MCF 10A (cell line): Measurements from ENCODE around the gene PTPRE. TPM values are rescaled to one million over a fixed set of nuclear protein-coding genes. Genes with fewer than 3 reads are reported as not detected.
"Not testable (repeated sequence)": the region's sequence is repeated elsewhere in the genome, so short reads cannot be mapped to it uniquely, and the experiment has no call there.

Experiments used
- BruUV-seq: library from RNA; stranded (reverse); fragments of 400-500 nt; replicated peaks from 2 replicates; lab custom pipeline; 2021; lab: Mats Ljungman, UMichigan
- CTCF ChIA-PET: fragments of 300-600 bp; sonication (Branson Sonifier 250); formaldehyde crosslinking; extraction: SDS; loops from one replicate; lab custom pipeline; 2021; ENCODE audit warnings: antibody characterized with exemption, inconsistent platforms; lab: Yijun Ruan, JAX
- POLR2A ChIA-PET: fragments of 300-600, 350-650 bp; sonication (Branson Sonifier 250); formaldehyde crosslinking; extraction: SDS; loops from one replicate; lab custom pipeline; 2020; ENCODE audit warnings: antibody characterized with exemption, inconsistent platforms; lab: Yijun Ruan, JAX
- DNase-seq: peaks from one replicate; pipeline ENCODE4 v3.0.0-alpha.2; 2018; ENCODE audit not compliant: unreplicated experiment
- H3K27ac Mint-ChIP-seq: one replicate; pipeline ENCODE4 v1.8.0; 2022; ENCODE audit warnings: mild to moderate bottlenecking, low read depth, mixed read lengths; ENCODE audit not compliant: unreplicated experiment
- H3K27me3 Mint-ChIP-seq: one replicate; pipeline ENCODE4 v1.8.0; 2022; ENCODE audit warnings: mixed read lengths; ENCODE audit not compliant: insufficient read depth, unreplicated experiment
- H3K36me3 Mint-ChIP-seq: one replicate; pipeline ENCODE4 v1.8.0; 2022; ENCODE audit warnings: mild to moderate bottlenecking, moderate library complexity, mixed read lengths; ENCODE audit not compliant: insufficient read depth, unreplicated experiment
- H3K4me1 Mint-ChIP-seq: one replicate; pipeline ENCODE4 v1.8.0; 2022; ENCODE audit warnings: mixed read lengths; ENCODE audit not compliant: insufficient read depth, unreplicated experiment
- H3K4me3 Mint-ChIP-seq: one replicate; pipeline ENCODE4 v1.8.0; 2022; ENCODE audit warnings: mild to moderate bottlenecking, moderate library complexity, mixed read lengths; ENCODE audit not compliant: unreplicated experiment
- H3K9me3 Mint-ChIP-seq: one replicate; pipeline ENCODE4 v1.8.0; 2022; ENCODE audit warnings: mixed read lengths; ENCODE audit not compliant: unreplicated experiment
- intact Hi-C: fragments of 100-400 bp; cut with micrococcal nuclease; formaldehyde crosslinking; loops from 2 replicates; pipeline ENCODE4 v1.14.1; 2022
- total RNA-seq: library from RNA; stranded (reverse); gene quantifications from 2 replicates; pipeline ENCODE4 v1.2.3, GENCODE V29; 2022
- TF ChIP-seq, protein P1 (sequence below): fragments of 200-600 bp; IDR thresholded peaks from one replicate; pipeline ENCODE4 v1.8.0; 2022; ENCODE audit warnings: antibody characterized with exemption, mild to moderate bottlenecking; ENCODE audit not compliant: unreplicated experiment

Gene PTPRE
- total RNA-seq, 1 experiment from 2014 or later, result 34.6 TPM

DNA sequence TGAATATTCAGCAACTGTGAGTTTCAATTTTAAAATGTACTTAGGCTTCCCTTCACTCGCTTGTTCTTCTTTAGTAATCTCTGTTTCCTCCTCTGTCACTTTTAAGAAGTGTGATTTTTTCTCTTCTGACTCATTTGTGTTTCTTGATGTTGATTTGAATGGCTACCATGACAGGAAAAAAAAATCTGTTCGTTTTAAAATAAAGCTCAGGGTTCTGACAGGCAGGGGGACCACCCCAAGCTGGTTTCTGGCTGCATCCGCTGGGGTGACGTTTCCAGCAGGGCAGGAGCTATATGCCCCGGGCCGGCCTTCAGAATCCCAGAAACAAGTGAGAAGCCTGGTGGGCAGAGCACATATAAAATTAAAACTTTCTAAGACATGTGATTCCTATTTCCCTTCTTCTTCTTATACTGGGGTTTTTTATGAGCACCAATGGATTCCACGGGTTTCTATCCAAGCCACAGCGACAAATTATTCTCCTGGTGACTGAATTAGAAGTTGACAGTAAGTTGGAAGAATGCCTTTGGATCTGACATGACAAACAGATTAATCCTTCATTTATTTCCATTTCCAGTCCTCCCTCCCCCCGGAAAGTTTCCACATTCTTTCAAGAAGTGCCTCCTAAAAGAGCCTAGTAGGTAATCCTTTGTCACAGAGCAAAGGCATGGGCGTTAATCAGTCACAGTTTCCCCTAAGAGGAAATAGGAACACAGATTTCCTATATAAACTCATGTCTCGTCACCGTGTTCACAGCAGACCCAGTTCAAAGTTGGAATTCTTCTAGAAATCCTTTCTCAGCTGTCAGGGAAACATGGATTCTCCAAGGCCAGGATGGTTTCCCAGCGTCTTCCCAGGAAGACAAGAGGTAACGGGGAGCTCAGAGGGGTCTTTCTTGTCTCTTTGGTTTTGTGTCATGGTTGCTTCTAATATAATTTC lies 79.9 kb downstream of the PTPRE start:
- Mint-ChIP-seq H3K27me3 (no peaks in the 10 kb centered on the region), H3K9me3 (no peaks in the 10 kb centered on the region)
- no TSS peak for BruUV-seq

DNA sequence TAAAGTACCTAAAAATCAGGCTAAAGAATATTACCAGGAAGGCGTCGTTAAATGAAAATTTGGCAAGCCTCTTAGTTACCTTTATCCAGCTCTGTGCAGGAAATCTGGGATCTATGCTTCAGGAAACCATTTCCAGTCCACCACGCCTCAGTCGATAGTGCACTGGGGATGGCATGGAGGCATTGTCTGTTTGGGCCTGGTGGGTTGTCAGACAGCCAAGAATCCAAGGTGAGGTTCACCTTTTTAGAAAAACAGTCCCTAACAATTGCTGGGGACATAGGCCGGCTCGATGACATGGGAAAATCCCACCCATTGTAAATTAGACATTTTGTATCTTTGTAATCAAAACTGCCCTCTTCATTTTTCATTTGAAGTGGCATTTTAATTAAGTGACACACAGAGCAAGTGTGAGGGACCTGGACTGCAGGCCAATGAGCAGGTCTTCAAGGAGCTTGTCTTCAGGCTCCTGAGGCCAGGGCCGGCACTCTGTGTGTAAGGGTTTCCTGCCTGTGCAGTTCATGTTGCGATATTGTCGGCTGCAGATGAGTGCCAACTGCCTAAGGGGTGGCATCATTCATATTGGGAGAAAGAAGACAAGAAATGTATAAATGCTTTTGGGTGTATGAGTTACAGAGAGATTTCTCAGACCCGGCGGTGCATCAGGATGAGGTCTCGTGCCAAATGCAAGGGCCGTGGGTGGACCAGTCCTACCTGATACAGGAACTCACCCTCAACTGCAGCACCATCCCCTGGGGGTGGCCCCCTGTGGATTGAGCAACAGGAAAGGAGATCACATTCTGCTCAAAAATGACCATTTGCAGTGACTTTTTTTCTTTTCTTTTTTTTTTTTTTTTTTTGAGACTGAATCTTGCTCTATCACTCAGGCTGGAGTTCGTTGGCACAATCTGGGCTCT lies 80.8 kb downstream of the PTPRE start:
- no peaks in the 10 kb centered on the region for H3K27me3 Mint-ChIP-seq
- ChIA-PET CTCF (interaction anchor here (1.2 to 2.4 kb wide), 3 partner anchors 23 to 81 kb away, joined by 4 to 12 read pairs (median 4); partner anchors contain the start of gene PTPRE), POLR2A (no interaction called here)
- H3K4me3 Mint-ChIP-seq, result no peak overlapping the region
- intact Hi-C loops, result no loop called here
- DNase-seq, result peak; percentile 17
- no peaks in the 10 kb centered on the region for H3K9me3 Mint-ChIP-seq
- TF ChIP-seq, protein P1, sequence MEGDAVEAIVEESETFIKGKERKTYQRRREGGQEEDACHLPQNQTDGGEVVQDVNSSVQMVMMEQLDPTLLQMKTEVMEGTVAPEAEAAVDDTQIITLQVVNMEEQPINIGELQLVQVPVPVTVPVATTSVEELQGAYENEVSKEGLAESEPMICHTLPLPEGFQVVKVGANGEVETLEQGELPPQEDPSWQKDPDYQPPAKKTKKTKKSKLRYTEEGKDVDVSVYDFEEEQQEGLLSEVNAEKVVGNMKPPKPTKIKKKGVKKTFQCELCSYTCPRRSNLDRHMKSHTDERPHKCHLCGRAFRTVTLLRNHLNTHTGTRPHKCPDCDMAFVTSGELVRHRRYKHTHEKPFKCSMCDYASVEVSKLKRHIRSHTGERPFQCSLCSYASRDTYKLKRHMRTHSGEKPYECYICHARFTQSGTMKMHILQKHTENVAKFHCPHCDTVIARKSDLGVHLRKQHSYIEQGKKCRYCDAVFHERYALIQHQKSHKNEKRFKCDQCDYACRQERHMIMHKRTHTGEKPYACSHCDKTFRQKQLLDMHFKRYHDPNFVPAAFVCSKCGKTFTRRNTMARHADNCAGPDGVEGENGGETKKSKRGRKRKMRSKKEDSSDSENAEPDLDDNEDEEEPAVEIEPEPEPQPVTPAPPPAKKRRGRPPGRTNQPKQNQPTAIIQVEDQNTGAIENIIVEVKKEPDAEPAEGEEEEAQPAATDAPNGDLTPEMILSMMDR, result no peak
- no TSS peak for BruUV-seq
- no peaks in the 10 kb centered on the region for H3K36me3 Mint-ChIP-seq
- H3K4me1 Mint-ChIP-seq, result peaks cover 29% of the 10 kb centered on the region
- H3K27ac Mint-ChIP-seq, result no peak overlapping the region

More for the DNA sequence above, 79.9 kb downstream of the PTPRE start:
- Mint-ChIP-seq H3K4me1 (peaks cover 27% of the 10 kb centered on the region), H3K27ac (no peak overlapping the region), H3K4me3 (no peak overlapping the region), H3K36me3 (no peaks in the 10 kb centered on the region)
- TF ChIP-seq, protein P1, result no peak
- CTCF ChIA-PET, result interaction anchor here (0.6 to 2.4 kb wide), 3 partner anchors 24 to 80 kb away, joined by 3 to 12 read pairs (median 4); no protein-coding TSS in a partner anchor
- POLR2A ChIA-PET, result no interaction called here
- DNase-seq, result no peak
- intact Hi-C loops, result no loop called here

GRCh38 chr10:127989481-127990012 lies 82.6 kb downstream of the PTPRE start:
- Mint-ChIP-seq H3K4me3 (no peak overlapping the region), H3K27ac (no peak overlapping the region), H3K36me3 (no peaks in the 10 kb centered on the region), H3K9me3 (no peaks in the 10 kb centered on the region), H3K4me1 (peaks cover 22% of the 10 kb centered on the region), H3K27me3 (no peaks in the 10 kb centered on the region)
- ChIA-PET CTCF (interaction anchor here (0.8 kb wide), 2 partner anchors 8 to 42 kb away, joined by 3 read pairs; no protein-coding TSS in a partner anchor), POLR2A (interaction anchor here (0.7 to 1.0 kb wide), 2 partner anchors 12 to 14 kb away, joined by 3 to 4 read pairs; no protein-coding TSS in a partner anchor)
- no TSS peak for BruUV-seq
- TF ChIP-seq, protein P1, result no peak
- intact Hi-C loops, result no loop called here
- no peak for DNase-seq

GRCh38 chr10:127990132-127990788 lies 83.4 kb downstream of the PTPRE start:
- CTCF ChIA-PET, result interaction anchor here (0.8 to 3.6 kb wide), 3 partner anchors 9 to 43 kb away, joined by 3 to 27 read pairs (median 3); no protein-coding TSS in a partner anchor
- peaks cover 22% of the 10 kb centered on the region for H3K4me1 Mint-ChIP-seq
- POLR2A ChIA-PET, result interaction anchor here (0.7 to 1.4 kb wide), 3 partner anchors 13 to 68 kb away, joined by 3 to 4 read pairs (median 3); no protein-coding TSS in a partner anchor
- BruUV-seq, H3K27me3 Mint-ChIP-seq, H3K9me3 Mint-ChIP-seq, intact Hi-C loops, H3K4me3 Mint-ChIP-seq, H3K36me3 Mint-ChIP-seq: not testable (repeated sequence)
- H3K27ac Mint-ChIP-seq, result peak overlapping the region; percentile 85
- peak; percentile 18 for DNase-seq
